SK-N-SH (cell line): ENCODE results near the gene PIEZO2. TPM values are rescaled to one million over a fixed set of nuclear protein-coding genes. Genes with fewer than 3 reads are reported as not detected.

Source experiments
- CTCF ChIA-PET: fragments of 300-600, 350-600 bp; formaldehyde crosslinking; extraction: SDS; loops from one replicate; lab custom pipeline; 2021; lab: Yijun Ruan, JAX
- POLR2A ChIA-PET: fragments of 350-600 bp; sonication (Branson Sonifier 250); formaldehyde crosslinking; extraction: SDS; loops from one replicate; lab custom pipeline; 2020; ENCODE audit warnings: antibody characterized with exemption, inconsistent platforms; lab: Yijun Ruan, JAX
- DNase-seq: peaks from one replicate; pipeline ENCODE4 v3.0.0; 2012
- H2AFZ ChIP-seq: fragments of 200-600 bp; sonication (generic); 2 replicates; pipeline ENCODE4 v1.8.1; 2016; ENCODE audit warnings: antibody characterized with exemption, mild to moderate bottlenecking, low read depth
- H3F3A ChIP-seq: fragments of 200-600 bp; sonication (generic); replicated peaks from 2 replicates; pipeline ENCODE3; 2016; ENCODE audit warnings: antibody characterized with exemption, mild to moderate bottlenecking; ENCODE audit not compliant: insufficient read depth
- H3K27ac ChIP-seq, 2 experiments: fragments of 200-500 bp in 1 of 2; fragments of 200-600 bp in 1 of 2; sonication (Bioruptor generic) in 1 of 2; sonication (generic), shearing (Covaris generic) in 1 of 2; 2 replicates each; pipeline versions ENCODE4 v1.5.1 to v1.6.1; 2014 to 2016; ENCODE audit warnings: low read depth in 2 of 2, inconsistent platforms in 1 of 2, low read length in 1 of 2, mild to moderate bottlenecking in 1 of 2, mixed read lengths in 1 of 2
- H3K27me3 ChIP-seq: fragments of 200-600 bp; sonication (generic), shearing (Covaris generic); 2 replicates; pipeline ENCODE4 v1.6.1; 2016; ENCODE audit warnings: mixed run types; ENCODE audit not compliant: insufficient read depth
- H3K36me3 ChIP-seq, 2 experiments: fragments of 200-500 bp in 1 of 2; fragments of 200-600 bp in 1 of 2; sonication (Bioruptor generic) in 1 of 2; sonication (generic) in 1 of 2; replicated peaks in 1 of 2; 2 replicates each; pipeline versions ENCODE3 to v1.5.1; 2014 to 2016; ENCODE audit warnings: low read length in 1 of 2, mild to moderate bottlenecking in 1 of 2; ENCODE audit not compliant: insufficient read depth in 2 of 2, control insufficient read depth in 1 of 2
- H3K4me1 ChIP-seq, 2 experiments: fragments of 200-500 bp in 1 of 2; fragments of 200-600 bp in 1 of 2; sonication (Bioruptor generic) in 1 of 2; sonication (generic), shearing (Covaris generic) in 1 of 2; 2 replicates each; pipeline versions ENCODE4 v1.5.1 to v1.6.1; 2014 to 2016; ENCODE audit warnings: low read depth in 1 of 2, low read length in 1 of 2, mixed run types in 1 of 2; ENCODE audit not compliant: insufficient read depth in 2 of 2, control insufficient read depth in 1 of 2
- H3K4me2 ChIP-seq: fragments of 200-600 bp; sonication (generic), shearing (Covaris generic); 2 replicates; pipeline ENCODE4 v1.6.1; 2017; ENCODE audit warnings: mixed run types
- H3K4me3 ChIP-seq, 2 experiments: fragments of 200-500 bp in 1 of 2; fragments of 200-600 bp in 1 of 2; sonication (Bioruptor generic) in 1 of 2; sonication (generic), shearing (Covaris generic) in 1 of 2; 2 replicates each; pipeline versions ENCODE4 v1.5.1 to v1.8.1; 2014 to 2016; ENCODE audit warnings: low read depth in 2 of 2, inconsistent platforms in 1 of 2, low read length in 1 of 2, mild to moderate bottlenecking in 1 of 2, mixed read lengths in 1 of 2, moderate library complexity in 1 of 2
- H3K79me2 ChIP-seq: fragments of 200-600 bp; sonication (generic); 2 replicates; pipeline ENCODE4 v1.8.1; 2017; ENCODE audit warnings: mild to moderate bottlenecking; ENCODE audit not compliant: insufficient read depth
- H3K9ac ChIP-seq: fragments of 200-600 bp; sonication (generic); 2 replicates; pipeline ENCODE4 v1.6.1; 2017; ENCODE audit warnings: mixed run types
- H3K9me2 ChIP-seq: fragments of 200-600 bp; sonication (generic); 2 replicates; pipeline ENCODE4 v1.6.1; 2017; ENCODE audit warnings: mixed run types
- H3K9me3 ChIP-seq: fragments of 200-600 bp; sonication (generic); 2 replicates; pipeline ENCODE4 v1.6.1; 2017; ENCODE audit warnings: mixed run types, mild to moderate bottlenecking, moderate library complexity
- H4K20me1 ChIP-seq: fragments of 200-600 bp; sonication (generic); 2 replicates; pipeline ENCODE4 v1.6.1; 2017; ENCODE audit warnings: mild to moderate bottlenecking, mixed run types; ENCODE audit not compliant: insufficient read depth
- ELF1 ChIP-seq: IDR thresholded peaks from 2 replicates; pipeline ENCODE4 v1.4.0; 2012
- FOXM1 ChIP-seq: IDR thresholded peaks from 2 replicates; pipeline ENCODE4 v1.4.0; 2012; ENCODE audit warnings: low read depth, mild to moderate bottlenecking
- GABPA ChIP-seq: IDR thresholded peaks from 2 replicates; pipeline ENCODE4 v1.4.0; 2012; ENCODE audit warnings: low read depth, mild to moderate bottlenecking
- JUND ChIP-seq: IDR thresholded peaks from 2 replicates; pipeline ENCODE4 v1.4.0; 2012
- MAX ChIP-seq: IDR thresholded peaks from 2 replicates; pipeline ENCODE4 v1.4.0; 2012; ENCODE audit warnings: low read depth
- MXI1 ChIP-seq: IDR thresholded peaks from 2 replicates; pipeline ENCODE4 v1.6.1; 2012; ENCODE audit warnings: mild to moderate bottlenecking, low read depth, low read length, improper control_type of control experiment
- REST ChIP-seq: IDR thresholded peaks from 2 replicates; pipeline ENCODE4 v1.6.1; 2012; ENCODE audit warnings: mild to moderate bottlenecking, low read depth, low read length, moderate library complexity
- RXRA ChIP-seq: IDR thresholded peaks from 2 replicates; pipeline ENCODE4 v1.4.0; 2012; ENCODE audit warnings: low read depth, mild to moderate bottlenecking, borderline replicate concordance
- SMC3 ChIP-seq: IDR thresholded peaks from 2 replicates; pipeline ENCODE4 v1.6.1; 2012; ENCODE audit warnings: low read depth, low read length, improper control_type of control experiment
- WGBS: methylation state at CpG from one replicate; pipeline ENCODE4 v1.1.6; 2017; ENCODE audit warnings: low lambda C conversion rate; 5-methylcytosine and 5-hydroxymethylcytosine counted together
- polyA plus RNA-seq, 3 experiments: library from polyadenylated mRNA; depleted of rRNA; stranded (reverse); fragments of >200 nt; gene quantifications; 2 replicates each; pipeline ENCODE4 v1.2.3, GENCODE V29; 2012

The PIEZO2 gene
- polyA plus RNA-seq, 1 of the 3 experiments (the other 2 are of a cell fraction): not detected

GRCh38 chr18:10690366-10690765, 459.0 kb downstream of the PIEZO2 start:
- POLR2A ChIA-PET: no interaction called here
- Histone ChIP-seq H3K4me1 (no peaks in the 10 kb centered on the region), H3K4me2 (no peak overlapping the region), H3K27me3 (peaks cover 10% of the 10 kb centered on the region; the same call in 1 of the 2 replicates), H3F3A (no peaks in the 10 kb centered on the region), H4K20me1 (no peaks in the 10 kb centered on the region), H3K9ac (no peak overlapping the region), H3K4me3 (no peak overlapping the region), H3K27ac (no peak overlapping the region), H2AFZ (no peak overlapping the region), H3K36me3 (no peaks in the 10 kb centered on the region), H3K79me2 (no peaks in the 10 kb centered on the region), H3K9me3 (no peaks in the 10 kb centered on the region), H3K9me2 (no peaks in the 10 kb centered on the region)
- no peak for DNase-seq
- whole genome bisulfite sequencing: 9% methylated on average over 6 of the region's 7 CpGs
- CTCF ChIA-PET: no interaction called here
- no peak for TF ChIP-seq FOXM1
- no peak for TF ChIP-seq SMC3
- TF ChIP-seq MAX: no peak
- TF ChIP-seq MXI1: no peak
- no peak for TF ChIP-seq REST

DNA sequence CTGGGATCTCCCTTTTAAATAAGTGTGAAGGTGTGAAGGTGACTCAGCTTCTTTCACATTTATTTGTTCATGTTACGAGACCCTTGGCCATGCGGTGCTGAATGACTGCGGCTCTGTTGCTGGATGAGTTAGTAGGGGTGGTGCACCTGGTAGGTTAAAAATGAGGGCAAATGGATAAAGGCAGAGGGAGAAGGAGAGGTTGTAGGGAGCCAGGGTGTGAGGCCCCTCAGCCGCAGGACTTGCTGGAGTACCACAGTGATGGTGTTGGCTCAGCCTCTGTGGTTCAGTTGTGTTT, 459.4 kb downstream of the PIEZO2 start:
- Histone ChIP-seq H3K9ac (no peak overlapping the region), H3K9me2 (no peaks in the 10 kb centered on the region), H4K20me1 (no peaks in the 10 kb centered on the region), H3K79me2 (no peaks in the 10 kb centered on the region), H3K27ac (no peak overlapping the region), H3K9me3 (no peaks in the 10 kb centered on the region), H3K36me3 (no peaks in the 10 kb centered on the region), H3K4me3 (no peak overlapping the region), H2AFZ (no peak overlapping the region), H3K27me3 (peaks cover 10% of the 10 kb centered on the region; the same call in 1 of the 2 replicates), H3K4me2 (no peak overlapping the region), H3F3A (no peaks in the 10 kb centered on the region), H3K4me1 (no peaks in the 10 kb centered on the region)
- DNase-seq: no peak
- no peak for TF ChIP-seq GABPA
- TF ChIP-seq RXRA: no peak
- TF ChIP-seq MXI1: no peak
- TF ChIP-seq ELF1: no peak
- no peak for TF ChIP-seq JUND
- ChIA-PET POLR2A (no interaction called here), CTCF (interaction anchor here (0.5 kb wide), 1 partner anchor 135 kb away, joined by 3 read pairs; no protein-coding TSS in a partner anchor)
- 22% methylated on average over 4 of the region's 4 CpGs for WGBS
